HUDEP-2 (cell line): ENCODE results near the gene PYGB.
"Not testable (repeated sequence)": the region's sequence is repeated elsewhere in the genome, so short reads cannot be mapped to it uniquely, and the experiment has no call there.

Experiments used
- DNase-seq, 76 experiments: peaks; one replicate each; lab custom pipeline; 2025; ENCODE audit not compliant: unreplicated experiment in 76 of 76; lab: John Stamatoyannopoulos, UW

PYGB gene

GRCh38 chr20:25247518-25247955 is 348 bp upstream of the PYGB start:
- peak in 15 of 76 experiments; percentile 17 to 59 (median 40) for DNase-seq

- DNase-seq = peak in 2 of 76 experiments; percentile 7 to 12
Measured at GRCh38 chr20:25248786-25249172, 894 bp downstream of the PYGB start.

- no peak for DNase-seq
Measured at GRCh38 chr20:25249198-25249931, 1.5 kb downstream of the PYGB start.

GRCh38 chr20:25250508-25250907 is 2.6 kb downstream of the PYGB start:
- no peak for DNase-seq

GRCh38 chr20:25251019-25251418 is 3.1 kb downstream of the PYGB start:
- DNase-seq = no peak

GRCh38 chr20:25251558-25251957 is 3.7 kb downstream of the PYGB start:
- no peak for DNase-seq

- DNase-seq = no peak
Measured at GRCh38 chr20:25252230-25252651, 4.4 kb downstream of the PYGB start.

- no peak for DNase-seq
Measured at GRCh38 chr20:25252686-25253421, 5.0 kb downstream of the PYGB start.

GRCh38 chr20:25253606-25254275 is 5.9 kb downstream of the PYGB start:
- no peak for DNase-seq

- DNase-seq = no peak
Measured at GRCh38 chr20:25254571-25254970, 6.7 kb downstream of the PYGB start.

- DNase-seq = peak in 23 of 76 experiments; percentile 2 to 41 (median 26)
Measured at GRCh38 chr20:25254986-25255680, 7.2 kb downstream of the PYGB start.

GRCh38 chr20:25256226-25256859 is 8.5 kb downstream of the PYGB start:
- DNase-seq = no peak

- no peak for DNase-seq
Measured at GRCh38 chr20:25257130-25257529, 9.2 kb downstream of the PYGB start.

GRCh38 chr20:25257756-25258475 is 10.0 kb downstream of the PYGB start:
- no peak for DNase-seq

GRCh38 chr20:25258476-25258805 is 10.6 kb downstream of the PYGB start:
- no peak for DNase-seq

- DNase-seq = no peak
Measured at GRCh38 chr20:25258828-25259227, 10.9 kb downstream of the PYGB start.

GRCh38 chr20:25259358-25259757 is 11.5 kb downstream of the PYGB start:
- DNase-seq = no peak

GRCh38 chr20:25259788-25260254 is 11.9 kb downstream of the PYGB start:
- no peak for DNase-seq

GRCh38 chr20:25260770-25261437 is 13.0 kb downstream of the PYGB start:
- DNase-seq = not testable (repeated sequence)
